ENCODE measurements around the gene LIME1. TPM values are rescaled to one million over a fixed set of nuclear protein-coding genes. Genes with fewer than 3 reads are reported as not detected.
A peak's percentile ranks its signal among the peaks of the same experiment; 100 is the strongest.

The LIME1 gene
- total RNA-seq, 2 experiments from 2014 or later, result 7.3 to 10.2 TPM

GRCh38 chr20:63781181-63781580, 44.7 kb downstream of the LIME1 start:
- CTCF ChIA-PET, result no interaction called here
- intact Hi-C loops (cut with DNase I, micrococcal nuclease), result loop anchor here in 1 of 2 experiments (5.0 kb wide), 1 partner anchor 74 kb away; the partner anchor contains the start of genes ARFRP1 and ZGPAT

GRCh38 chr20:63782051-63782471, 45.6 kb downstream of the LIME1 start:
- Mint-ChIP-seq H3K36me3 (ENCODE audit: low read depth) (no peaks in the 10 kb centered on the region), H3K9me3 (ENCODE audit: low read depth) (no peaks in the 10 kb centered on the region), H3K4me3 (no peak overlapping the region), H3K27me3 (no peaks in the 10 kb centered on the region), H3K27ac (peak overlapping the region; percentile 28), H3K4me1 (peaks cover 19% of the 10 kb centered on the region)
- ChIA-PET CTCF (interaction anchor here (0.7 kb wide), 1 partner anchor 159 kb away, joined by 3 read pairs; no protein-coding TSS in a partner anchor), POLR2A (no interaction called here)
- intact Hi-C loops (cut with DNase I, micrococcal nuclease), result loop anchor here (1.0 to 5.0 kb wide), 3 partner anchors 75 to 244 kb away; partner anchors contain the start of genes ARFRP1 (in 2 of the 2) and ZGPAT (in 1 of the 2)
- DNase-seq (peak; percentile 84), ATAC-seq (peak; percentile 94)

More at GRCh38 chr20:63781181-63781580, 44.7 kb downstream of the LIME1 start:
- DNase-seq, result no peak
- no peaks in the 10 kb centered on the region for H3K36me3 Mint-ChIP-seq (ENCODE audit: low read depth)
- ATAC-seq, result no peak
- no peak overlapping the region for H3K4me3 Mint-ChIP-seq
- POLR2A ChIA-PET, result no interaction called here
- H3K27ac Mint-ChIP-seq, result peak overlapping the region; percentile 77
- H3K27me3 Mint-ChIP-seq, result no peaks in the 10 kb centered on the region
- H3K9me3 Mint-ChIP-seq (ENCODE audit: low read depth), result no peaks in the 10 kb centered on the region
- H3K4me1 Mint-ChIP-seq, result peaks cover 19% of the 10 kb centered on the region

- Mint-ChIP-seq H3K9me3 (ENCODE audit: low read depth) (no peaks in the 10 kb centered on the region), H3K36me3 (ENCODE audit: low read depth) (no peaks in the 10 kb centered on the region), H3K27ac (no peak overlapping the region), H3K4me1 (peaks cover 19% of the 10 kb centered on the region), H3K4me3 (no peak overlapping the region), H3K27me3 (no peaks in the 10 kb centered on the region)
- ChIA-PET CTCF (interaction anchor here (0.7 kb wide), 1 partner anchor 159 kb away, joined by 3 read pairs; no protein-coding TSS in a partner anchor), POLR2A (no interaction called here)
- ATAC-seq (peak; percentile 3), DNase-seq (peak; percentile 23)
- intact Hi-C loops (cut with DNase I, micrococcal nuclease), result loop anchor here (1.0 to 5.0 kb wide), 3 partner anchors 75 to 244 kb away; partner anchors contain the start of genes ARFRP1 (in 2 of the 2) and ZGPAT (in 1 of the 2)
Observed at GRCh38 chr20:63782521-63782971, 46.1 kb downstream of the LIME1 start.

- Mint-ChIP-seq H3K4me1 (peaks cover 19% of the 10 kb centered on the region), H3K4me3 (no peak overlapping the region), H3K9me3 (ENCODE audit: low read depth) (no peaks in the 10 kb centered on the region), H3K36me3 (ENCODE audit: low read depth) (no peaks in the 10 kb centered on the region), H3K27ac (no peak overlapping the region), H3K27me3 (no peaks in the 10 kb centered on the region)
- ChIA-PET CTCF (interaction anchor here (0.7 to 4.3 kb wide), 8 partner anchors 8 to 906 kb away, joined by 3 to 12 read pairs (median 4); no protein-coding TSS in a partner anchor), POLR2A (no interaction called here)
- DNase-seq (no peak), ATAC-seq (no peak)
- intact Hi-C loops (cut with DNase I, micrococcal nuclease), result loop anchor here in 1 of 2 experiments (5.0 kb wide), 1 partner anchor 77 kb away; the partner anchor contains the start of genes ARFRP1 and ZGPAT
Observed at GRCh38 chr20:63783970-63784369, 47.5 kb downstream of the LIME1 start.

GRCh38 chr20:63785691-63786131, 49.2 kb downstream of the LIME1 start:
- Mint-ChIP-seq H3K27ac (no peak overlapping the region), H3K9me3 (ENCODE audit: low read depth) (no peaks in the 10 kb centered on the region), H3K4me1 (peaks cover 18% of the 10 kb centered on the region), H3K4me3 (no peak overlapping the region), H3K36me3 (ENCODE audit: low read depth) (no peaks in the 10 kb centered on the region), H3K27me3 (no peaks in the 10 kb centered on the region)
- ChIA-PET CTCF (interaction anchor here (0.8 to 4.3 kb wide), 9 partner anchors 9 to 123 kb away, joined by 3 to 15 read pairs (median 6); partner anchors contain the start of genes ARFRP1, TPD52L2 and ZGPAT), POLR2A (no interaction called here)
- DNase-seq, result no peak
- no peak for ATAC-seq
- intact Hi-C loops (cut with DNase I, micrococcal nuclease), result loop anchor here (1.0 to 5.0 kb wide), 5 partner anchors 77 to 335 kb away; partner anchors contain the start of gene ABHD16B (in 1 of the 2)

GRCh38 chr20:63787302-63787701, 50.8 kb downstream of the LIME1 start:
- peaks cover 4% of the 10 kb centered on the region for H3K4me1 Mint-ChIP-seq

GRCh38 chr20:63787749-63788148, 51.3 kb downstream of the LIME1 start:
- intact Hi-C loops (cut with DNase I, micrococcal nuclease), result loop anchor here (2.0 to 5.0 kb wide), 3 partner anchors 75 to 333 kb away; partner anchors contain the start of gene ABHD16B (in 1 of the 2)
- ChIA-PET POLR2A (no interaction called here), CTCF (interaction anchor here (0.7 to 2.6 kb wide), 3 partner anchors 25 to 197 kb away, joined by 3 to 15 read pairs (median 3); partner anchors contain the start of gene TPD52L2)
- DNase-seq, result no peak
- Mint-ChIP-seq H3K27me3 (no peaks in the 10 kb centered on the region), H3K36me3 (ENCODE audit: low read depth) (no peaks in the 10 kb centered on the region), H3K4me3 (no peak overlapping the region), H3K9me3 (ENCODE audit: low read depth) (no peaks in the 10 kb centered on the region), H3K27ac (no peak overlapping the region), H3K4me1 (no peaks in the 10 kb centered on the region)
- no peak for ATAC-seq

More at GRCh38 chr20:63787302-63787701, 50.8 kb downstream of the LIME1 start:
- Mint-ChIP-seq H3K9me3 (ENCODE audit: low read depth) (no peaks in the 10 kb centered on the region), H3K27ac (no peak overlapping the region), H3K4me3 (no peak overlapping the region), H3K27me3 (no peaks in the 10 kb centered on the region), H3K36me3 (ENCODE audit: low read depth) (no peaks in the 10 kb centered on the region)
- ChIA-PET CTCF (interaction anchor here (1.1 to 4.3 kb wide), 4 partner anchors 12 to 205 kb away, joined by 3 to 15 read pairs (median 8); partner anchors contain the start of gene TPD52L2), POLR2A (no interaction called here)
- no peak for DNase-seq
- intact Hi-C loops (cut with DNase I, micrococcal nuclease), result loop anchor here (2.0 to 5.0 kb wide), 3 partner anchors 75 to 333 kb away; partner anchors contain the start of gene ABHD16B (in 1 of the 2)
- ATAC-seq, result no peak

Other genes with a start within 250 kb of the LIME1 start
- gene EEF1A2, start 237.6 kb upstream of the LIME1 start, total RNA-seq, result under 1 TPM; 0.69 to 0.81 TPM
- 100 to 1,000 TPM; 119 to 133 TPM for gene PPDPF, start 215.9 kb upstream of the LIME1 start, total RNA-seq
- gene PTK6, start 199.3 kb upstream of the LIME1 start, total RNA-seq, result under 1 TPM; 0.25 to 0.48 TPM
- gene SRMS, start 188.9 kb upstream of the LIME1 start, total RNA-seq, result not detected
- under 1 TPM; 0.18 to 0.27 TPM for gene FNDC11, start 182.5 kb upstream of the LIME1 start, total RNA-seq
- 10 to 100 TPM; 16.1 to 18.7 TPM for gene HELZ2, start 162.4 kb upstream of the LIME1 start, total RNA-seq
- gene GMEB2, start 109.6 kb upstream of the LIME1 start, total RNA-seq, result 10 to 100 TPM; 14.0 to 14.1 TPM
- 10 to 100 TPM; 15.4 to 17.6 TPM for gene STMN3, start 83.2 kb upstream of the LIME1 start, total RNA-seq
- gene RTEL1, start 78.4 kb upstream of the LIME1 start, total RNA-seq, result 10 to 100 TPM; 44.5 to 44.7 TPM
- gene TNFRSF6B, start 40.0 kb upstream of the LIME1 start, total RNA-seq, result 1 to 10 TPM in 1 of 2 experiments, under 1 TPM in 1; 0.21 to 1.7 TPM
- gene ARFRP1, start 28.7 kb upstream of the LIME1 start, total RNA-seq, result 10 to 100 TPM; 36.4 to 52.0 TPM
- 10 to 100 TPM; 15.3 to 21.9 TPM for gene ZGPAT, start 28.6 kb upstream of the LIME1 start, total RNA-seq
- gene SLC2A4RG, start 3.1 kb downstream of the LIME1 start, total RNA-seq, result 10 to 100 TPM; 30.9 to 34.9 TPM
- 1 to 10 TPM in 1 of 2 experiments, under 1 TPM in 1; 0.88 to 1.3 TPM for gene ZBTB46, start 94.6 kb downstream of the LIME1 start, total RNA-seq
- under 1 TPM; 0.11 to 0.16 TPM for gene ABHD16B, start 124.8 kb downstream of the LIME1 start, total RNA-seq
- gene TPD52L2, start 128.6 kb downstream of the LIME1 start, total RNA-seq, result 10 to 100 TPM; 54.0 to 56.3 TPM
- 10 to 100 TPM; 30.1 to 34.3 TPM for gene DNAJC5, start 158.5 kb downstream of the LIME1 start, total RNA-seq
- gene UCKL1, start 219.8 kb downstream of the LIME1 start, total RNA-seq, result 10 to 100 TPM; 28.3 to 32.2 TPM
- gene ZNF512B, start 233.3 kb downstream of the LIME1 start, total RNA-seq, result 10 to 100 TPM; 12.6 to 13.1 TPM
- 10 to 100 TPM; 25.4 to 30.7 TPM for gene SAMD10, start 243.0 kb downstream of the LIME1 start, total RNA-seq
- 10 to 100 TPM; 60.5 to 67.0 TPM for gene PRPF6, start 244.5 kb downstream of the LIME1 start, total RNA-seq